ENCODE results near the gene PNO1.

- TF ChIP-seq, protein P1, sequence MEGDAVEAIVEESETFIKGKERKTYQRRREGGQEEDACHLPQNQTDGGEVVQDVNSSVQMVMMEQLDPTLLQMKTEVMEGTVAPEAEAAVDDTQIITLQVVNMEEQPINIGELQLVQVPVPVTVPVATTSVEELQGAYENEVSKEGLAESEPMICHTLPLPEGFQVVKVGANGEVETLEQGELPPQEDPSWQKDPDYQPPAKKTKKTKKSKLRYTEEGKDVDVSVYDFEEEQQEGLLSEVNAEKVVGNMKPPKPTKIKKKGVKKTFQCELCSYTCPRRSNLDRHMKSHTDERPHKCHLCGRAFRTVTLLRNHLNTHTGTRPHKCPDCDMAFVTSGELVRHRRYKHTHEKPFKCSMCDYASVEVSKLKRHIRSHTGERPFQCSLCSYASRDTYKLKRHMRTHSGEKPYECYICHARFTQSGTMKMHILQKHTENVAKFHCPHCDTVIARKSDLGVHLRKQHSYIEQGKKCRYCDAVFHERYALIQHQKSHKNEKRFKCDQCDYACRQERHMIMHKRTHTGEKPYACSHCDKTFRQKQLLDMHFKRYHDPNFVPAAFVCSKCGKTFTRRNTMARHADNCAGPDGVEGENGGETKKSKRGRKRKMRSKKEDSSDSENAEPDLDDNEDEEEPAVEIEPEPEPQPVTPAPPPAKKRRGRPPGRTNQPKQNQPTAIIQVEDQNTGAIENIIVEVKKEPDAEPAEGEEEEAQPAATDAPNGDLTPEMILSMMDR (IDR thresholded peaks at IDR 0.05): no peak
- TF ChIP-seq POLR2AphosphoS5 (IDR thresholded peaks at IDR 0.05): no peak
Measured at GRCh38 chr2:68163641-68164040, 6.0 kb downstream of the PNO1 start.
